ENCODE data around the gene PNPLA6. TPM values are rescaled to one million over a fixed set of nuclear protein-coding genes. Genes with fewer than 3 reads are reported as not detected.
A peak's percentile ranks its signal among the peaks of the same experiment; 100 is the strongest.
"Not testable (repeated sequence)": the region's sequence is repeated elsewhere in the genome, so short reads cannot be mapped to it uniquely, and the experiment has no call there.

The PNPLA6 gene
- total and polyA plus RNA-seq, 2 donors (not counting 1 experiment from before 2014, with no cell fraction given) = 20.9 to 89.2 TPM

DNA sequence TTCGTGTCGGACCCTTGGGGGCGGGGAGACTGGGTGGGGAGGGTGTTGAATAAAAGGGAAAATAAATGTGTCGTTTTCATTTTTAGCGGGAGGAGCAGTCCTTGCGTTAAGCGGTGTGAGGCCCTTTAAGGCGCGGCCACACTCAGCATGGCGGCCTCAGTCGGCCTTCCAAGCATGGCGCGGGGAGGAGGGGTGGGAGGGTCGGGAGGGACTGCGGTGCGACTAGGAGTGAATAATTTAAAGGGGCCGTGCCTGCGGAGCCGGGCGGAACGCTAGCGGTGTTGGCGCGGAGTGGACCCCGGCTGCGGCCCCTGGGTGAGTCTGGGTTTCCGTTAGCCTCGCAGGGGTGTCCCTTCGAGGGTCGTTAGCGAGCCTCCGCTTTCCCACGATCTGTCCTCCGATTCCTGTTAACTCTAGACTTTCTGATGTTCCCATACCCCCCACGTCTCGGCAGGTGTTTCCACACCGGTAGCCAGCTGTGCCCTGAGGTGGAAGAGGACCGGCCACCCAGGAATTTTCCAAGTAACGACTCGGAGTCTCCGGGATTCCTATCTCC, 1.5 kb upstream of the PNPLA6 start:
- Histone ChIP-seq H3K9me3 (ENCODE audit: control insufficient read depth, insufficient read depth, low read depth, low read length) (no peaks in the 10 kb centered on the region), H4K20me1 (ENCODE audit: control insufficient read depth, extremely low read depth, insufficient read depth, low read length) (no peaks in the 10 kb centered on the region), H2AFZ (ENCODE audit: low read length) (peak overlapping the region; percentile 77), H3K36me3 (ENCODE audit: control insufficient read depth, insufficient read depth, low read length) (peaks cover 7% of the 10 kb centered on the region), H3K9ac (ENCODE audit: insufficient read depth, low read length) (peak overlapping the region; percentile 70), H3K27ac (ENCODE audit: insufficient read depth, low read length) (peak overlapping the region; percentile 82), H3K4me1 (ENCODE audit: control insufficient read depth, extremely low read depth, insufficient read depth, low read length) (peaks cover 9% of the 10 kb centered on the region), H3K27me3 (ENCODE audit: control insufficient read depth, insufficient read depth, low read length) (no peaks in the 10 kb centered on the region), H3K4me3 (replicated peaks in 1 of 4; ENCODE audit: control extremely low read depth in 1 of 4, insufficient read depth in 1 of 4, low read depth in 3 of 4, low read length in 4 of 4) (peak overlapping the region; percentile 85 to 93 (median 92)), H3K79me2 (ENCODE audit: control insufficient read depth, insufficient read depth, low read length) (no peaks in the 10 kb centered on the region), H3K4me2 (ENCODE audit: extremely low read depth, insufficient read depth, low read length) (peak overlapping the region; percentile 95)
- no peak for TF ChIP-seq EZH2 (IDR thresholded peaks at IDR 0.05; ENCODE audit: low read length, missing control alignments)
- DNase-seq (ENCODE audit: low read depth in 2 of 2) = peak; percentile 87 to 91

DNA sequence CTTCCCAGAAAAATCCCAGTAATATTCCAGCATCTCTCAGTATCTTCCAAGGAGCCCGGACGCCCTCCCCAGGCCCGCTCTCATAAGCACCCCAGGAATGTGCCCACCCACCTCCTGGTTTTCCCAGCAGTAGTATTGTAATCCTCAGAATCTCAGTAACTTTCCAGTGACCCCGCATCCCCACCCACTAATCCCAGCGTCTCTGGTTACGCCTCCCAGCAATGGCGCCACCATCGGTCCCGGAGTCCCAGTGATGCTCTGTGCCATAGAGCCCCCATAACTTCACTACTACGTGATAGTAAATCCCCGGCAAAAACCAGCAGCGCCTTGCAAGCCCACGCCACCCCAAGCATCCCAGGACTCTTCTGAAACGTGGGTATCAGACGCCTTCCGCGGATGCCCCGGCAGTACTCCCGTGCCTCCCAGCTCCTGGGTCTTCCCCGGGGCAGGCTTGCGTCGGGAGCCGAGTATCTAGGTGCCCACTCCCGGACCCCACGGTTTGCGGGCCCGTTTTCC, 928 bp upstream of the PNPLA6 start:
- Histone ChIP-seq H3K4me1 (ENCODE audit: control insufficient read depth, extremely low read depth, insufficient read depth, low read length) (peaks cover 9% of the 10 kb centered on the region), H3K36me3 (ENCODE audit: control insufficient read depth, insufficient read depth, low read length) (peaks cover 3% of the 10 kb centered on the region), H3K4me3 (replicated peaks in 1 of 4; ENCODE audit: control extremely low read depth in 1 of 4, insufficient read depth in 1 of 4, low read depth in 3 of 4, low read length in 4 of 4) (peak overlapping the region; percentile 85 to 93 (median 92)), H3K79me2 (ENCODE audit: control insufficient read depth, insufficient read depth, low read length) (no peaks in the 10 kb centered on the region), H3K9ac (ENCODE audit: insufficient read depth, low read length) (peak overlapping the region; percentile 66), H3K27me3 (ENCODE audit: control insufficient read depth, insufficient read depth, low read length) (no peaks in the 10 kb centered on the region), H3K9me3 (ENCODE audit: control insufficient read depth, insufficient read depth, low read depth, low read length) (no peaks in the 10 kb centered on the region), H3K4me2 (ENCODE audit: extremely low read depth, insufficient read depth, low read length) (peak overlapping the region; percentile 95), H3K27ac (ENCODE audit: insufficient read depth, low read length) (peak overlapping the region; percentile 82), H4K20me1 (ENCODE audit: control insufficient read depth, extremely low read depth, insufficient read depth, low read length) (no peaks in the 10 kb centered on the region), H2AFZ (ENCODE audit: low read length) (peak overlapping the region; percentile 67)
- TF ChIP-seq, protein P1, sequence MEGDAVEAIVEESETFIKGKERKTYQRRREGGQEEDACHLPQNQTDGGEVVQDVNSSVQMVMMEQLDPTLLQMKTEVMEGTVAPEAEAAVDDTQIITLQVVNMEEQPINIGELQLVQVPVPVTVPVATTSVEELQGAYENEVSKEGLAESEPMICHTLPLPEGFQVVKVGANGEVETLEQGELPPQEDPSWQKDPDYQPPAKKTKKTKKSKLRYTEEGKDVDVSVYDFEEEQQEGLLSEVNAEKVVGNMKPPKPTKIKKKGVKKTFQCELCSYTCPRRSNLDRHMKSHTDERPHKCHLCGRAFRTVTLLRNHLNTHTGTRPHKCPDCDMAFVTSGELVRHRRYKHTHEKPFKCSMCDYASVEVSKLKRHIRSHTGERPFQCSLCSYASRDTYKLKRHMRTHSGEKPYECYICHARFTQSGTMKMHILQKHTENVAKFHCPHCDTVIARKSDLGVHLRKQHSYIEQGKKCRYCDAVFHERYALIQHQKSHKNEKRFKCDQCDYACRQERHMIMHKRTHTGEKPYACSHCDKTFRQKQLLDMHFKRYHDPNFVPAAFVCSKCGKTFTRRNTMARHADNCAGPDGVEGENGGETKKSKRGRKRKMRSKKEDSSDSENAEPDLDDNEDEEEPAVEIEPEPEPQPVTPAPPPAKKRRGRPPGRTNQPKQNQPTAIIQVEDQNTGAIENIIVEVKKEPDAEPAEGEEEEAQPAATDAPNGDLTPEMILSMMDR (conservative IDR thresholded peaks at IDR 0.05 in 1 of 2, IDR thresholded peaks at IDR 0.05 in 1 of 2; ENCODE audit: low read depth in 1 of 2, low read length in 2 of 2) = peak; percentile 22 to 33
- TF ChIP-seq EZH2 (IDR thresholded peaks at IDR 0.05; ENCODE audit: low read length, missing control alignments) = no peak
- peak; percentile 82 to 88 for DNase-seq (ENCODE audit: low read depth in 2 of 2)

DNA sequence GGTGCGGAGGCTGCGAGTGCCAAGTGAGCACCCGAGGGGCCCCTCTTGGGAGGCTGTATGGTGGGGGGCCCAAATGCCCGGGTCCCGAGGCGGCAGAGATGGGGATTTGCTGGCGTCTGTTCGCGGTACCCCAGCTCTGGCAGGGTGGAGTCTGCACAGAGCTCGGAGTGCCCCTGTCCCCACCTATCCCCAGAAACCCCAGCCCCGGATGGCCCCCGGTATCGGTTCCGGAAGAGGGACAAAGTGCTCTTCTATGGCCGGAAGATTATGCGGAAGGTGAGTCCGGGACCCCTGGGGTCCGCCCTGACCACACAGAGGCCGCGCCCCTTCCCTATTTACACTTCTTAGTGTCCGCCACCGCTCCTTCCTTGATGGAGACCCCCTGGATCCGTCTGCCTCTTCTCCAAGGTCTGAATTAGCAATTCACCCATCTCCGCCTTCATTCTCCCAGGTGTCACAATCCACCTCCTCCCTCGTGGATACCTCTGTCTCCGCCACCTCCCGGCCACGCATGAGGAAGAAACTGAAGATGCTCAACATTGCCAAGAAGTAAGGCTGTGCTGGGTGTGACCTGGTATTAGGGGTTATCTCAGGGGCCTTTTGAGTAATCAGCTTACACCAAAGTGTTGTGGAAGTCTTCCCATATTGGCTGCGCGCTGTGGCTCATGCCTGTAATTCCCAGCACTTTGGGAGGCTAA, 630 bp downstream of the PNPLA6 start:
- Histone ChIP-seq H3K4me3 (replicated peaks in 1 of 4; ENCODE audit: control extremely low read depth in 1 of 4, insufficient read depth in 1 of 4, low read depth in 3 of 4, low read length in 4 of 4) (peak overlapping the region; percentile 85 to 93 (median 92)), H3K9ac (ENCODE audit: insufficient read depth, low read length) (peak overlapping the region; percentile 72), H3K79me2 (ENCODE audit: control insufficient read depth, insufficient read depth, low read length) (no peaks in the 10 kb centered on the region), H3K4me2 (ENCODE audit: extremely low read depth, insufficient read depth, low read length) (peak overlapping the region; percentile 94), H2AFZ (ENCODE audit: low read length) (peak overlapping the region; percentile 92), H3K4me1 (ENCODE audit: control insufficient read depth, extremely low read depth, insufficient read depth, low read length) (peaks cover 9% of the 10 kb centered on the region), H4K20me1 (ENCODE audit: control insufficient read depth, extremely low read depth, insufficient read depth, low read length) (no peaks in the 10 kb centered on the region), H3K9me3 (ENCODE audit: control insufficient read depth, insufficient read depth, low read depth, low read length) (no peaks in the 10 kb centered on the region), H3K27ac (ENCODE audit: insufficient read depth, low read length) (peak overlapping the region; percentile 53), H3K36me3 (ENCODE audit: control insufficient read depth, insufficient read depth, low read length) (peaks cover 5% of the 10 kb centered on the region), H3K27me3 (ENCODE audit: control insufficient read depth, insufficient read depth, low read length) (no peaks in the 10 kb centered on the region)
- DNase-seq (ENCODE audit: low read depth in 2 of 2) = no peak
- no peak for TF ChIP-seq EZH2 (IDR thresholded peaks at IDR 0.05; ENCODE audit: low read length, missing control alignments)
- TF ChIP-seq, protein P1 (conservative IDR thresholded peaks at IDR 0.05 in 1 of 2, IDR thresholded peaks at IDR 0.05 in 1 of 2; ENCODE audit: low read depth in 1 of 2, low read length in 2 of 2) = no peak

DNA sequence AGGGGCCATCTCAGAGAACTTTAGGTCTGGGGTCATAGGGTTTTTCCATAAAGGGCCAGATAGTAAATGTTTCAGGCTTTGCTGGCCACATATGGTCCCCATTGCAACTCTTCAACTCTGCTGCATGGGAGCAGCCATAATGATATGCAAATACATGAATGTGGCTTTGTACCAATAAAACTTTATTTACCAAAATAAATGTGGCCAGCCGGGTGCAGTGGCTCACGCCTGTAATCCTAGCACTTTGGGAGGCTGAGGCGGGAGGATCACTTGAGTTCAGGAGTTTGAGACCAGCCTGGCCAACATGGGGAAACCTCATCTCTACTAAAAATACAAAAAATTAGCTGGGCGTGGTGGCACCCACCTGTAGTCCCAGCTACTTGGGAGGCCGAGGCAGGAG, 3.5 kb downstream of the PNPLA6 start:
- peaks cover 20% of the 10 kb centered on the region for H3K36me3 ChIP-seq (ENCODE audit: control insufficient read depth, insufficient read depth, low read length)
- H3K9ac ChIP-seq (ENCODE audit: insufficient read depth, low read length); H2AFZ ChIP-seq (ENCODE audit: low read length); H3K9me3 ChIP-seq (ENCODE audit: control insufficient read depth, insufficient read depth, low read depth, low read length); H3K27me3 ChIP-seq (ENCODE audit: control insufficient read depth, insufficient read depth, low read length); H3K27ac ChIP-seq (ENCODE audit: insufficient read depth, low read length); DNase-seq (ENCODE audit: low read depth in 2 of 2); H3K4me2 ChIP-seq (ENCODE audit: extremely low read depth, insufficient read depth, low read length); H3K4me3 ChIP-seq (replicated peaks in 1 of 4; ENCODE audit: control extremely low read depth in 1 of 4, insufficient read depth in 1 of 4, low read depth in 3 of 4, low read length in 4 of 4); H3K4me1 ChIP-seq (ENCODE audit: control insufficient read depth, extremely low read depth, insufficient read depth, low read length); H3K79me2 ChIP-seq (ENCODE audit: control insufficient read depth, insufficient read depth, low read length); H4K20me1 ChIP-seq (ENCODE audit: control insufficient read depth, extremely low read depth, insufficient read depth, low read length): not testable (repeated sequence)
